Kidney tubule cell (primary cell): ENCODE data around the gene PAK1IP1.
"Not testable (repeated sequence)": the region's sequence is repeated elsewhere in the genome, so short reads cannot be mapped to it uniquely, and the experiment has no call there.

ENCODE experiments used
- DNase-seq: peaks from one replicate; pipeline ENCODE4 v3.0.0-alpha.2; 2018; ENCODE audit warnings: low spot score

PAK1IP1 gene, protein sequence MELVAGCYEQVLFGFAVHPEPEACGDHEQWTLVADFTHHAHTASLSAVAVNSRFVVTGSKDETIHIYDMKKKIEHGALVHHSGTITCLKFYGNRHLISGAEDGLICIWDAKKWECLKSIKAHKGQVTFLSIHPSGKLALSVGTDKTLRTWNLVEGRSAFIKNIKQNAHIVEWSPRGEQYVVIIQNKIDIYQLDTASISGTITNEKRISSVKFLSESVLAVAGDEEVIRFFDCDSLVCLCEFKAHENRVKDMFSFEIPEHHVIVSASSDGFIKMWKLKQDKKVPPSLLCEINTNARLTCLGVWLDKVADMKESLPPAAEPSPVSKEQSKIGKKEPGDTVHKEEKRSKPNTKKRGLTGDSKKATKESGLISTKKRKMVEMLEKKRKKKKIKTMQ

DNA sequence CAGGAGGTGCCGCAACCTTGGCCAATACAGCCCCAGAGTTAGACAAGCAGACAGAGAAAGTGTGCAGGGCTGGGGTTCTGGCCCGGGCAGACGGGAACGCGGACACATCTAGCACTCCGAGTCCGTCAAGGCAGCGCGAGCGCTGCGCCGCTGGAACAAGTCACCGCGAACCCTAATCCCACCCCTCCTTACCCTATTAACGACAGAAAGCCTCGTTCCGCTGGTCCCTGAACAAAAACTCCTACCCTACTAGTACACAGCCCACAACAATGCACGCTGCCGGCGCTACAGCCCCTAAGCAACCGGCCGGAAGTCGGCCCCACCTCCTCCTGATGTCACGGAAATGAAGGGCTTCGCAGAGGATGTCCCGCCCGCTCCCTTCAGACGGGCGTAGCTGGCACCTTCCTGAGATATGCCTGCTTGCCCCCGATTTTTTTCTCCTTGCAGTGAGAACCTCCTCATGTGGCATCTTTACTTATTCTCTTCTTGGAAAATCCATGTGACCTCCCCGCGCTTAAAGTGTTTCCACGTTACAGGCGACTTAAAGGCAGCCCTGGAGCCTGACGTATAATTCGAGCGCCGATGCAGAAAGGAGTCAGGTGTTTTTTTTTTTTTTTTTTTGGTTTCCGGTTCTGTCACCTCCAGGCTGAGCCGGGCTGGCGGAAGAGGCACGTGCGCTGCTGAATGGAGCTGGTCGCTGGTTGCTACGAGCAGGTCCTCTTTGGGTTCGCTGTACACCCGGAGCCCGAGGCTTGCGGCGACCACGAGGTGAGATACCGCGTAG is at the start of gene PAK1IP1, which contains the start of gene C6orf52:
Gene PAK1IP1 (plus strand): TSS at position 671 of the 784 bp plus-strand sequence. CDS start 14 bp downstream, at position 685.
Gene C6orf52 (minus strand): TSS at position 315 of the 784 bp plus-strand sequence. CDS start 7,066 bp downstream, outside the sequence.
- DNase-seq: peak; percentile 95

DNA sequence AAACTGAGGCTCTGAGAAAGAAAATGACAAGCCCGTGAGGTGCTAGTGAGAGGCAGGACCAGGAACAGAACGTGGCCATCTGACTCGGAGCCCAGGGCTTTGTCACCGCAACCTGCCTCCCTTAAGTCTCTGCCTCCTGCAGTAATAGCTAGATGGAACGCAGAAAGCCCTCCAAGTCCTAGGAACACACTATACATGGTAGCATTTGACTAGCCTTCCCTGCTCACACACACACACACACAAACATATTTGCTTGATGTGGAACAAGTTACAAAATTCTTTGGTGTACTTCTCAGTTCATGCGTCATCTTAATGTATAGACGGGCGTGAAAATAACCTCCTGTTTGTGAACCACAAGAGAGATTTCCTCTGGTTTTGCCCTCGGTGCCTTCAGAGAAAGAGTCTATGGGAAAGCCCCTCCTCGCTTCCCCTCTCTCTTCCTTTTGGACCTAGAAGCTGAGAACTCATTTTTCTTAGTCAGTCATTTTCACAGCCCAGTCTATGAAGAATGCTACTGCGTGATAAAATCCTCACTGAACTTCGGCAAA is 39.2 kb upstream of the PAK1IP1 start:
- DNase-seq: no peak

DNA sequence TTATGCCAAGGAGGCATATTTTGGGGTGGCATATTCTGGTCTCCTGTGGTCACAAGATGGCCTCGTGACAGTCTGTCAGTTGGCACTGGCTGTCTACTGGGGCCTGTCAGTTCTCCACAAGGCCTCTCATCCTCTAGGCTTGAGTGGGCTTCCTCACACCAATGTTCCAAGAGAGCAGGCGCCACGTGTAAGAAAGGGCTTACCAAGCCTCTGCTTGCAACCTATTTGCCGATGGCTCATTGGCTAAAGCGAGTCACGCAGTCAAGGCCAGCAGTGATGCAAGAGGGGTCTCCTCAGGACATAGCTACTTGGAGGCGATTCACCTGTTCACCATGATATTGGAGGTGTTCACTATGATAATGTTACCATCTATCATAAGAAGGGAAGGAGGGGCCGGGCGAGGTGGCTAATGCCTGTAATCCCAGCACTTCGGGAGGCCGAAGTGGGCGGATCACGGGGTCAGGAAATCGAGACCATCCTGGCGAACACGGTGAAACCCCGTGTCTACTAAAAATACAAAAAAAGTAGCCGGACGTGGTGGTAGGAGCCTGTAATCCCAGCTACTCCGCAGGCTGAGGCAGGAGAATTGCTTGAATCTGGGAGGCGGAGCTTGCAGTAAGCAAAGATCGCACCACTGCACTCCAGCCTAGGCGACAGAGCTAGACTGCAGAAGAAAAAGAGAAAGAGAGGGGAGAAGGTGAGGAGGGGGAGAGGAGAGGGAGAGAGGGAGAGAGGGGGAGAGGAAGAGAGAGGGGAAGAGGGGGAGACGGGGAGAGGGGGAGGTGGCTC is 35.7 kb upstream of the PAK1IP1 start:
- no peak for DNase-seq

DNA sequence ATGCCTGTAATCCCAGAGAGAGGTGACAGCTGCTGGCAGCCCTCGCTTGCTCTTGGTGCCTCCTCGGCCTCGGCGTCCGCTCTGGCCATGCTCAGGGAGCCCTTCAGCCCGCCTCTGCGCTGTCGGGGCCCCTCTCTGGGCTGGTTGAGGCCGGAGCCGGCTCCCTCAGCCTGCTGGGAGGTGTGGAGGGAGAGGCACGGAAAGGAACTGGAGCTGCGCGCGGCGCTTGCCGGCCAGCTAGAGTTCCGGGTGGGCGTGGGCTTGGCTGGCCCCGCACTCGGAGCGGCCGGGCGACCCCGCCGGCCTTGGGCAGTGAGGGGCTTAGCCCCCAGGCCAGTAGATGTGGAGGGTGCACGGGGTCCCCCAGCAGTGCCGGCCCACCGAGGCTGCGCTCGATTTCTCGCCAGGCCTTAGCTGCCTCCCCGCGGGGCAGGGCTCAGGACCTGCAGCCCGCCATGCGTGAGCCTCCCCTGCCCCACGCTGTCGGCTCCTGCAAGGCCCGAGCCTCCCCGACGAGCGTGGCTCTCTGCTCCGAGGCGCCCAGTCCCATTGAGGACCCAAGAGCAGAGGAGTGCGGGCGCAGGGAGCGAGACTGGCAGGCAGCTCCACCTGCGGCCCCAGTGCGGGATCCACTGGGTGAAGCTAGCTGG is 34.9 kb upstream of the PAK1IP1 start:
- peak; percentile 4 for DNase-seq

DNA sequence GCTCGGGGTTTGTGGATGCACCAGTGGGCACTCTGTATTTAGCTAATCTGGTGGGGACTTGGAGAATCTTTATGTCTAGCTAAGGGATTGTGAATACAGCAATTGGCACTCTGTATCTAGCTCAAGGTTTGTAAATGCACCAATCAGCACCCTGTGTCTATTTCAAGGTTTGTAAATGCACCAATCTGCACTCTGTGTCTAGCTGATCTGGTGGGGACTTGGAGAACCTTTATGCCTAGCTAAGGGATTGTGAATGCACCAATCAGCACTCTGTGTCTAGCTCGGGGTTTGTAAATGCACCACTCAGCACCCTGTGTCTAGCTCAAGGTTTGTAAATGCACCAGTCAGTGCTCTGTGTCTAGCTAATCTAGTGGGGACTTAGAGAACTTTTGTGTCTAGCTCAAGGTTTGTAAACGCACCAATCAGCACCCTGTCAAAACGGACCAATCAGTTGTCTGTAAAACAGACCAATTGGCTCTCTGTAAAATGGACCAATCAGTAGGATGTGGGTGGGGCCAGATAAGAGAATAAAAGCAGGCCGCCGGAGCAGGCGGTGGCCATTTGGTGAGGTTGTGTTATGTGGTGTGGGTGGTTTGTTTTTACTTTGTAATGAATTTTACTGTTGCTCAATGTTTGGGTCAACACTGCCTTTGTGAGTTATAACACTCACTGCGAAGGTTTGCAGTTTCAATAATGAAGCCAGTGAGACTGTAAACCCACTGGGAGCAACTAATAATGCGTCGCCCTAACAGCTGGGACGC is 34.2 kb upstream of the PAK1IP1 start:
- DNase-seq: not testable (repeated sequence)

DNA sequence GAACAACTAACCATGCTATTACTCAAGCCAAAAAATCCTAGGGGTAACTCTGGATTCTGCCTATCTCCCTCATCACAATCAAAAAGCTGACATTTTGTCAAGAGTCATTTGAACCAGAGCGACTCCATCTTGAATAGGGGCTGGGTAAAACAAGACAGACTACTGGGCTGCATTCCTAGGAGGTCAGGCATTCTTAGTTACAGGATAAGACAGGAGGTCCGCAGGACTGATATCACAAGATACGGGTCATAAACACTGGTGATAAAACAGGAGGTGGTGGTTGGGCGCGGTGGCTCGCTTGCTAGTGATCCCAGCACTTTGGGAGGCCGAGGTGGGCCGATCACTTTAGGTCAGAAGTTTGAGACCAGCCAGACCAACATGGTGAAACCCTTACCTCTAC is 32.6 kb upstream of the PAK1IP1 start:
- DNase-seq: no peak

DNA sequence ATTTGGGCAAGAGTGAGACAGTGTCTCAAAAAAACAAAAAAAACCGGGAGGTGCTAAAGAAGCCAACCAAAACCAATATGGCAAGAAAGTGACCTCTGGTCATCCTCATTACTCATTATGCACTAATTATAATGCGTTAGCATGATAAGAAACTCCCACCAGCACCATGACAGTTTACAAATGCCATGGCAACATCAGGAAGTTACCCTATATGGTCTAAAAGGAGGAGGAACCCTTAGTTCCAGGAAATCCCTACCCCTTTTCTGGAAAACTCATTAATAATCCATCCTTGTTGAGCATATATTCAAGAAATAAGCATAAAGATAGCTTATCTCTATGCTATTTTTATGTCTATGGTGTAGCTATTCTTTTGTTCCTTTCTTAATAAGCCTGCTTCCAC is 32.0 kb upstream of the PAK1IP1 start:
- DNase-seq: no peak

DNA sequence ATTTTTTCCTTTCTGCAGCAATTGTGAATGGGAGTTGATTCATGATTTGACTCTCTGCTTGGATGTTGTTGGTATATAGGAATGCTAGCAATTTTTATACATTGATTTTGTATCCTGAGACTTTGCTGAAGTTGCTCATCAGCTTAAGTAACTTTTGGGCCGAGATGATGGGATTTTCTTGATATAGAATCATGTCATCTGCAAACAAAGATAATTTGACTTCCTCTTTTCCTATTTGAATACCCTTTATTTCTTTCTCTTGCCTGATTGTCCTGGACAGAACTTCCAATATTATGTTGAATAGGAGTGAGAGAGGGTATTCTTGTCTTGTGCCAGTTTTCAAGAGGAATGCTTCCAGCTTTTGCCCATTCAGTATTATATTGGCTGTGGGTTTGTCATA is 29.2 kb upstream of the PAK1IP1 start:
- not testable (repeated sequence) for DNase-seq

DNA sequence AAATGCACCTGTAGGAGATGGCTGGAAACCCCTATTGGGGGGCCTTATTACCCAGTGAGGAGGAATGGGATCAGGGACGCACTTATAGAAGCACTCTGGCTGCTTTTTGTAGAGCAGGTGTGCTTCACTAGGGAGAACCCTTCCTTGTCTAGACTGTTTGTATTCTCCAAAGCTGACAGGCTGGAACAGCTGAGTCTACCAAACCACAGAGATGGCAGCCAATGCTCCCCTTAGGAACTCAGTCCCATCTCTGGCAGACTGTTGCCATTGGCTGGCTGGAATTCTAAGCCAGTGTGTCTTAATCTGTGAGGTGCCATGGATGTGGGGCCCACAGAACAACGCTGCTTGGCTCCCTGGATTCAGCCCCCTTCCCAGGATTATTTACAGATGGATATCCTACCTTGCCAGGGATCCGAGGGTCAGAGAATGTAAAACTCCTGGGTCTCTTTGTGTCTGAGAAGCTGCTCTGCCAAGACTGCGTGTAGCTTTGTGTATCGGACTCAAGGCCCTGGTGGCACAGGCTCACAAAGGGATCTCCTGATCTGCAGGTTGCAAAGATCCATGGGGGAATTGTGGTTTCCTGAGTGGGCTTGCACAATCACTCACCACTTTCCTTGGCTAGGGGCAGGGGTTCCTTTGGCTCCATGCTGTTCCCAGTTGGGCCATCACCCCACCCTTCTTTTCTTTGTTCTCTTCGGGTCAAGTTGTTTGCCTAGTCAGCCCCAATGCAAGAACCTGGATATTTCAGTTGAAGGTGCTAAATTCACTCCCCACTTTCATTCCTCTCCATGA is 26.4 kb upstream of the PAK1IP1 start:
- no peak for DNase-seq

DNA sequence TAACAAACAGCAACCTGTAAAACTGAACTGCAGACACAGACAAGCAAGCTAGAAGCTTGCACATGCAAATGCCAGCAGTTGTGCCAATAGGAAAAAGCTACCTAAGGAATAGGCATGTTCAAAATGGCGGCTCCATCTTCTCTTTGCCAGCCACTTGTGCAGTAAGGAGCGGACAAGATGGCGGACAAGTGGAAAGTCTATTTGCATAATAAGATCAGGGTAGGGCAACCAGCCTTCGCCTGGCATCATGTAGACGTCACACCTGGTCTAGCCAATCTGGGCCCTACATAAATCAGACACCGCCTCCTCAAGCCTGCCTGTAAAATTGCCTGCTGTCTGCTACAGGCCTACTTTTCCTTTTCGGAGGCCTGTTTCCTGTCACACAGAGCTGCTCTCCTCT is 18.4 kb upstream of the PAK1IP1 start:
- no peak for DNase-seq

DNA sequence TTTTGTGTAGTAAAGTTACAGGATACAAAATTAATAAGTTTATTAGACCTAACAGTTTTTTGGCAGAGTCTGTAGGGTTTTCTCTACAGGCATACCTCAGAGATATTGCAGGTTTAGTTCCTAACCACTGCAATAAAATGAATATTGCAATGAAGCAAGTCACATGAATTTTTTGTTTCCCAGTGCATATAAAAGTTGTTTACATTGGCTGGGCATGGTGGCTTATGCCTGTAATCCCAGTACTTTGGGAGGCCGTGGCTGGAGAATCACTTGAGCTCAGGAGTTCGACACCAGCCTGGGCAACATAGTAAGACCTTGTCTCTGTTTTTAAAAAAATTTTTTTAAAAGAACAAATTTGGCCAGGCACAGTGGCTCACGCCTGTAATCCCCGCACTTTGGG is 16.3 kb upstream of the PAK1IP1 start:
- no peak for DNase-seq

DNA sequence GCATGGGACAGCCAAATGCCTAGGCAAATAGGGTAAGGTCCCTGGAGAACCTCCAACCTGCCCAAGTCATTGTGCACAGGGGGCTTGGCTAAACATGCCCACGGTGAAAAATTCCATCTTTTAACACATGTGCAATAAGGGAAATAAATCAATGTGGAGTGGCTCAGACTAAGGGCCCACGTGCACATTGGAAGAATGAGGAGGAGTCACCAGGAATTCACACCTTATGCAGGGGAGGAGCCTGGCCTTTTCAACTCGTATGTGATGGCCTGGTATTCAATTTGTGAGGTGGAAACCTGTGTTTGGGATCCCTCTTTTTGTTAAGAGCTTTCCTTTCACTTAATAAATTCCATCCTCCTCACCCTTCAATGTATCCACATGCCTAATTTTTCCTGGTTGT is 13.0 kb upstream of the PAK1IP1 start:
- no peak for DNase-seq

DNA sequence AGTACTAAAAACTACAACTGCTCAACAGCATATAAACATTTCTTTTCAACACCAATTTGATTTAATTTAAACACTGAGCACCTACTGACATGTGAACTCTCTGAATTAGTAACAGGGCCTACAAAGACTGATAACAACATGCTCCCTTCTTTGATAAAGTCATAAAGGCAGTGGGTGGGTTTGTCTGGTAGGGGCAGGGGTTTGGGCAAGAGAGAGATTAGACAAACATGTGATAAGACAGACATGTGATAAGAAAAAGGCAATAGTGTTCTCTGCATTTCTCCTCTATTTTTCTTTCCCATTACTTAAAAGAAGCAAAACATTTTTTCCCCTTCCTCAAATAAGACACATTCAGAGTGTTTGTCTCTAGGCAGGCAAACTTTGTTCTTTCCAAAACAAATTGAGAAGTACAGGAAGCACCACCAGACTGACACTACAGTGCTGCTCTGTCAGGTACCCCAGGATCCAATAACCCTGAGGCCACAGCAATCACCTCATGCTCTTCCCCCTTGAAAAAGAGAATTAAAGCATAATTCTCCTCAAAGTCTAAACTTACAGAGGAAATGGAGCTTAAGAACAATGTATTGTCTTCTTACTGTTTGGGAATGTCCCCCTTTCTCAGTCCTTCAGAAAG is 12.3 kb upstream of the PAK1IP1 start:
- DNase-seq: no peak

DNA sequence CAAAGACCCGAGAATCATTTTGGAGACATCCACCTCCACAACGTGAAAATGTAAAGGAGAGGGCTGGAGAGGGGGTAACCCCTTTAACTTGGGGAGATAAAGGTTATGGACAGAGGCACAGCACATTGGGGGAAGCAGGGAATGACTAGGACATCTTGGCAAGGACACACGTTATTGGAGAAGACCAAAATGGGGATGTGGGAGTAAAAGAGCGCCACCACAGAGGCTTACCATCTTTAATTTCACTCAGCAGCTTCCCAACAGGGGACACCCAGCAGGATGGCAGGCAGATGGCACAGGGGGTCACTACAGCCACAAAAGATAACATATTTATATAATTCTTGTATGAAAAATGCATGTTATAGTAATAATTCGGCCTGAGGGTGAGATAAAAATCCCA is 10.2 kb upstream of the PAK1IP1 start:
- no peak for DNase-seq

DNA sequence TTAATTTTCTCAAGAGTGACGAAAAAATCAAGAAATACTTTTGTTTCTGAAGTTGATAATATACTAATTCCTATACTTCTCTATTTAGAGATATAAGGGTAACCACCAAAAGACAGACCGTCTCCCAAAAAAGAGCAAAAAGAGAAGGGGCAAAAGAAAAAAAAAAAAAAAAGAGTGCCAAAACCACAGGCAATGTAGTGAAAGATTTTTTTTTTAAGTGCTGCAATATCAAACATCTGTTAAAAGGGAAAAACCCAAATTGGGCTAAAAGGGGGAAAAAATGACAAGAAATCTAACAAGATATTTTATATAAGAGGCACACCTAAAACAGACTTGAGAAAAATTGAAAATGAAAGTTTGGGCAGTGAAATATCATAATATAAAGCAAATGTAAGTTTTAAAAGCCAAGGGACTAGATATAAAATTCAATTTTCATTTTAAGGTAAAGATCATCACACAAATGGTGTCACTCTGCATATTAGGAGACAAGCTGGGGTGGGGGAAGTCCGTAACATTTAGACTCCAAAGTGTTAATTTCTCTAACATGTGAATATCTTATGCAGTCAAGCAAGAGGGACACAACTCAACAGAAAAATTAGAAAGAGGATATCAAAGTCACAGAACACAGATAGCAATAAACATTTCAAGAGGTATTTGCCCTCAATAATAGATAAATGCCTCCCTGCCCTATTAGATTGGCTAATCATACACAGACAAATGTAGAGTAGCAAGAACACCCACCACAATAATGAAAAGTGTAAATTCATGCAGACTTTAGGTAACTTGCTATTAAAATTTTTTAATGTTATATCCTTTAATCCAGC is 9.5 kb upstream of the PAK1IP1 start:
- DNase-seq: no peak

DNA sequence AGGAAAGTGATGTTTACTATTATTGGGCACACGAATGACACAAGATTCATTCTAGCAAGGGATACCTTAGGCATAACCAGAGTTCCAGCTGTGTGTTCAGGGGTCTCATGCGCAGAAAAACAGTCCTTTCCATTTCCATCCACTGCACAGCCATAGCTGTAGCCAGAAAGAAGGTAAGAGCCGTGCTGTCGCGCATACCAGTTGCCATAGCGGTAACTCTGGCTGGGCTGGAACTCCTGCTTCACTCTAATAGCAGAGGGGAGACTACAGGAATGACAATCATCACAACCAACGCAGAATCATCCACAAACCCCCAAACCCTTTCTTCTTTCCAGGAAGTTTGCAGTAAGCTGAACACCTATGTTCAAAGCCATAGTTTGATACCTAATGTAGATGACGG is 7.9 kb upstream of the PAK1IP1 start:
- no peak for DNase-seq

DNA sequence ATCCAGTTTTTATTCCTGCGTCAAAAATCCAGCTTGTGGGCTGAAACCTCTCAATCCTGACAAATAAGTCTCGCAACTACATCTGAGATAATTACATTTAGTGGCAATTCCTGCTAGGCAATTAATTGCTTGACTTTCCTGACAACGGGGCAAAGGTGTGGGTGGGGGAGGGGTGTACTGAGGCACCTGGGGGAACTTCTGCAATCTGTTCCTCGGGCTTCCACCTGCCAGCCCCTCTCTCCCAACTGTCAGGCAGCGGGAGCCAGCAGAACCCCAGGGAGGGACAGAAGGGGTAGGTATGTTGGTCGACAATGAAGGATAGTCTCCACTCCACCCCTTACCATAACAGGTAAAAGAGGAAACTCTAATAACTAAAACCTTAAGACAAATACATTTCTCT is 7.2 kb upstream of the PAK1IP1 start:
- DNase-seq: no peak

DNA sequence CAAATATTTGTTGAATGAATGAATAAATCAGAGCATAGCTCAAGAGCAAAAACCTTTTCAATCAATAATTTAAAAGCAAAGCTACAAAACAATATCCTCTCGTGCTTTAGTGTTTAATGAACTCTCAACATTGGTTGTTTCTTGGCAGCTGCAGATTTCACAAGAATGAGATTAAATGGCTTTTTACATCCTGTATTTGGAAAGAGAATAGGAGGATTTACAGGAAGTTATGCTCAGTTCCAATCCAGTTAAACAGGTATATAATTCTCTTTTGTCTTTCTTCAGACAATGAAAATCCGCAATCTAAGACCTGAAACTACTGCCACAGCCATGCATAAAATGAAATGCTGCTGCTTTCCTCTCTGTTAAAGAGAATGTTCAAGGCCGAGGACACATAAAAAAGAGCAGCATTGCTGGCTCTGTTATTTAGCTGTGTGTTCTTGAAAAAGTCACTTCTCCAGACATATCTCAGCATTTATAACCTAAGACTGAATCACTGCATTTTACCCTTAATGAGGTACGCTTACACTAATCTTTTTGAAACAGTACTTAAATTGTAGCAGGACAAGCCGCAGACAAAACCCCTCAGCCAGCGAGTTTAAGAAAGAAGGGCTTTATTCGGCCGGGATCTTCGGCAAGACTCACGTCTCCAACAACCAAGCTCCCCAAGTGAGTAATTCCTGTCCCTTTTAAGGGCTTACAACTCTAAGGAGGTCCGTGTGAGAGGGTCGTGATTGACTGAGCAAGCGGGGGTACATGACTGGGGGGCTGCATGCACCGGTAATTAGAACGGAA is 3.9 kb upstream of the PAK1IP1 start:
- no peak for DNase-seq
